ENCODE results near the gene PLCG2.
"Not testable (repeated sequence)": the region's sequence is repeated elsewhere in the genome, so short reads cannot be mapped to it uniquely, and the experiment has no call there.

The PLCG2 gene

DNA sequence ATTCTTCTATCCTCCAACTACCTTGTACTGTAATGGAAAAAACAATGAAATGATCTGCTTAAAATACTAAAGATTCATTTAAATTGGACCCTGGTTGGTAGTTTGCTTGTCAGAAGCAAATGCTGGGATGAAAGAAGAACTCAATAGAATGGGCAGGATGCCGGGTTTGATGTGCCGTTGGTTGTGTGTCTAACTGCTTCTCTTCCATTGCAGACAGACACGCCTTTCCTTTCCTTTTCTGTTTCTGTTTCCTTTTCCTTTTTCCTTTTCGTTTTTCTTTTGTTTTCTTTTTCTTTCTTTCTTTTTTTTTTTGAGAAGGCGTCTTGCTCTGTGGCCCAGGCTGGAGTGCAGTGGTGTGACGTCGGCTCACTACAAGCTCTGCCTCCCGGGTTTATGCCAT is 64.6 kb downstream of the PLCG2 start:
- no peak for DNase-seq (ENCODE audit: low spot score)

DNA sequence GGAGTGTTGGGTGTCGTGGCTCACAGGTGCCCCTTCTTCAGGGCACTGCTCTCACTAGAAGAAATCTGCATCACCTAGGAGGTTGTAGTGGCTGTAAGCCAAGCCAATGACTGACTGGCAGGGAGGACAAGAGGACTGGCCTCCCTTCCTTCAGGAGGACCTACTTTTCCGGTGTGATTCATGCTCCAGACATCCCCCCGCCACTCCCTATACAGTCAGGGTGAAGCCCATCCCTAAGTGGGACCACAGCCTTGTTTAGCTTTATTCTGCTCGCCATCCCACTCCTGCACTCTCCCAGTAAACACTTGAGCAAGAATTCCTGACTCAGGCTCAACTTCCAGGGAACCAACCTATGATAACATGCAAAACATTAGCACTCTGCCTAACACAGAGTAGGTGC is 67.0 kb downstream of the PLCG2 start:
- DNase-seq (ENCODE audit: low spot score) = no peak

DNA sequence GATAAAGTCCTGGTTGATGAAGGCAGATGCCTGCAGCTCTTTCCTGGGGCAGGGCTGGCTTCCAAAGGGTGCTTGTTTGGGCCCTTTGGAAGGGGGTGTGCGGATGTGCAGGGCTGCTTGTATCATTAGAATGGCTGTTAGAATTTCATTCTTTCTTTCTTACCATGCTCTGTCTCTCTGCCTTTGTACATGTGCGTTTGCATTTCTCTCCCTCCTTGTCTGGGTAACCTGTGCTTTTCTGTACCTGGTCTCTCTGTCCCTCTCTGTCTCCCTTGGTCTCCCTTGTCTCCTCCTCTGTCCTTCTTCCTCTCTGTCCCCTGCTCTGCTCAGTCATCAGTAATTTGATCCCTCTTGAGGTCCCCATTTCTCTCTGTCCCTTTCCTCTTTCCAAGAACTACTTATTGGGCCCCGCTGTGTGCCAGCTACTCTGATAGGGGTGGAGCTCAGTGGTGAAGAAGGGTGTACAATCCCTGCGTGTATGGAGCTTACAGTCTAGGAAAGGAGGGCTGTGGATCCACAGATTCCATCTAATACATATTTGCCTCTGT is 69.3 kb downstream of the PLCG2 start:
- DNase-seq (ENCODE audit: low spot score) = no peak

DNA sequence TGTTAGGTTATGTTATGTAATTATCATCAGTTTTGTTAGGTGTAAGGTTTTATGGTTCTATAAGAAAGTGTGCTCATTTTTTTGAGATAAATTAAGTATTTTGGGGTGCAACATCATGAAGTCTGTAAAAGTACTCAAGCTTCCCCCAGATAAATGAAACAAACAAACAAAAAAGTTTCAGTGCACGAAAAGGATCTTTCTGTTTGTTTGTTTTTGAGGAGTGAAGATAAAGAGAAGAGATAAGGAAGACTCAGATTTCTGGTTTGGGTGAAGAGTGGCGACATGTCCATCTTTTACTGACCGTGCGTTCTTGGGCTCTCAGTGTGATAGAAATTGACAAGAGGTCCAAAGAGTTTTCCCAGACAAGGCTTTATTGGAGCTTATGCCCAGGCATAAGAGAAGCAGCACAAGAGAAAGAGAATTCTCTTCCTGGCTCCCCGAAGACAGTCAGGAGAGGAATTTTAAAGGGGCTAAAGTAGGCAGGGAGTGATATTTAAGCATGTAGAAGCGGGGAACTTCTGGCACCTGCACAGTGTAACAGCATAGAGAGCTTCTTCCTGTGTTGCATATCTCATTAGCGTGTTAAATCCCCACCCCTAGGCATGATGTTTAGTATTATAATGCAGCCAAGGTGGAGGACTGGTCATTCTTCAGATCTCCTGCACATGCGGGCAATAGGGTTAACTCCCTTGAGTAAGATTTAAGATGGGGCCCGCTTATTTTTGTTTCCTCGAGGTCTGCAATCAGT is 71.3 kb downstream of the PLCG2 start:
- no peak for DNase-seq (ENCODE audit: low spot score)

DNA sequence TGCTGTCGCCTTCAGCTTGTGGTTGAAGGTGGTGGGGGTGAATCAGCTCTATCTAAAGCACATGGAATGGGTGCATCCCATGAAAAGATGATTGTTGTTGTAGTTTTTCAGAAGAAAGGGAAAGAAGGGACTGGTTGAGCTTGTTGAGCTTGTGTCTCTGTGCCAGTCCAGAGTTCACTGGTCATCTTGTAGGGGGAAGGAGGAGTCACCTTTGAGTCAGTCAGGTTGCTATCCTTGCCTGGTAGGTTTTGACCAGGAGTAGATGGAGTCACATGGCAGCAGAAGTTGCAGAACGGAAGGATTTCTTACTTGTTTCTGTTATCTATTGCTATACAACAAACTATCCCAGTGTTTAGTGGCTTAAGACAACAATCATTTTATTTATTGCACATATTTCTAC is 73.3 kb downstream of the PLCG2 start:
- DNase-seq (ENCODE audit: low spot score) = no peak

DNA sequence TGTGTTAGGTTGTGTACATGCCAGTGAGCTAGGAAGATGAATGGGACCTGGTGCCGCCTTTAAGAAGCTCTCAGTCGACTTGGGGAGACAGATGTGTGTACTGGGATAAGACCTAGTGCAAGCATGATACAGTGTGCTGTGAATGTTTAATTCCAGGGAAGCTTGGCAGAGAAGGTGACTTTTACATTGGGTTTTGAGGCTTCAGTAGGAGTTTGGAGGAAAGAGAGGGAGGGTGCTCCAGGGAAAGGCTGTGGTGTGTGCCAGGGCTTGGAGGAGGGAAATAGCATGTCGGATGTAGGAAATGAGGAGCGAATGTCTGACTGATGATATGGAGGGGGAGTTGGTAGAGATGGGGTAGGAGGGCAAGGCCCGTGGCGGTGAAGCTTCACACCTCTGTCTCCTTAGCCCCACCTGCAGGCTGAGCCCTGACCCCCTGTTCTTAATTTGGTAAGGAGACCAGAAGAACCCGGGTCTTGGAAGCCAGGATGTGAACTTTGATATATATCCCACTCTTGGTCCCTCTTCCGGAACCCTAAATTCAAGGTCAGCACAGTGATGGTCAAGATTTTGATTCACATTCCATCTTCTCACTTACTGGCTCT is 76.6 kb downstream of the PLCG2 start:
- no peak for DNase-seq (ENCODE audit: low spot score)

DNA sequence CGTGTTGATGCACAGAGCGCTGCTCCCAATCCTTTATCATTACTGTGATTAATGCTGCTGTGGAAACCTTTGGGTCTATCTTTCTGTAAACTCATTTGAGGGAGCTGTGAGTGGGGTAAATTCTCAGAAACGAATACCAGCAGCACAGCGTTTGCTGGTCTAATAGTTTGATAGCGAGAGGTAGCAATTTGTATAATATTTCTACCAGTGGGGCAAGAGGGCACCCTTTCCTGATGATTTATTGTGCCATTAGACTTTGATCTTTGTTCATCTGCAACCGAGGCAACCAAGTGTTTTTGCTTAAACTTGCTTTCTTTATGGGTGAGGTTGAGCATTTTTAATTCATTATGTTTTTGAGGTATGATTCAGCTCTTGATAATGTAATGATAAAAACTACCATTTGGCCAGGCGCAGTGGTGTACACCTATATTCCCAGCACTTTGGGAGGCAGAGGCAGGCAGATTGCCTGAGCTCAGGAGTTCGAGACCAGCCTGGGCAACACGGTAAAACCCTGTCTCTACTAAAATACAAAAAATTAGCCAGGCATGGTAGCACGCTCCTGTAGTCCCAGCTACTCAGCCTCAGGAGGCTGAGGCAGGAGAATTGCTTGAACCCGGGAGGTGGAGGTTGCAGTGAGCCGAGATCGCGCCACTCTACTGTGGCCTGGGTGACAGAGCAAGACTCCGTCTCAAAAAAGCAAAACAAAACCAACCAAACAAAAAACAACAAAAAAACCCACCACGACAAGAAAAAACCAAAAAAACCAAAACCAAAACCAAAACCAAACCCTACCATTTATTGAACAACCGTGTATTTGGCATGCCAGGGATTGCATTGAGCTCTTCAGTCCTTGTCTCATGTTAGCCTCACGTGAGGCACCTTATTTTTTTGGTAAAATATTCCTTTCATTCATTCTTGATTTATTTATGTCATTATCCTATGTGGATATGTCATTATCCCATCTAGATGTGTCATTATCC is 81.5 kb downstream of the PLCG2 start:
- DNase-seq (ENCODE audit: low spot score) = no peak

DNA sequence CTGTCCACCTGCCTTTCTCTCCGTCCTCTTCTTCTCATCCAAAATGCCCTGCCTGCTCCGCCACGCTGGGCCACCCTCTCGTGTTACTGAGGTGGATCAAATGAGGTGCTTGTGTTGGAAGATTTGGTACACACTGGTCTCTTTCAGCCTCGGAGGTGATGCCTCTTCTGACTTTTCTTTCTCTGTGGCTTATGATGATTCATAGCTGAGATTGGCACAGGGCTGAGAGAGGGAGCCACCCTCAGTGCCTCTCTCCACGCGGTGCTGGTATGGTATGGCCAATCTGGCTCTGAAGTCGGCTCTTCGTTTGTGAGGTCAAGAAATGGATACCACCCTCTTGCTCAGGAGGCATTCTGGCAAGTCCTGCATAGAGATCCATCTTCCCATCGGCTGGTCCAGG is 82.4 kb downstream of the PLCG2 start:
- no peak for DNase-seq (ENCODE audit: low spot score)

DNA sequence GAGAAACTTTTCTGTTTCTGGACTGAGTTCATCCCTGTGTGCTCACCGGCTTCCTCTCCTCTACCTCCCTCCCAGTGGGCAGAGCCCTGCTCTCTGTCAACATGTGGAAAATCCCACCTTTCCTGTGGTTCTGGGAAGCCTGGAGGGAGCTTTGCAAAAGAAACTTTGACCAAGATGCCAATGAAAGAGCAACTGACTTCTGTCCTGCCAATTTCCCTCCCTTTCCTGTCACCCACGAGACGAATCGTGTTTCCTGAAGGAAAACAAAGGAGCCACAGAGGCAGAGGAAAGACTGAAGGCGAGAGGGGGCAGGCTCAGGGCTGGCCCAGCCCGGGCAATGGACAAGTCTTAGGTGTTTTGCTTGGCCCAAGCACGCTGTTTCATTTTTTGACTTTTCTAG is 82.8 kb downstream of the PLCG2 start:
- no peak for DNase-seq (ENCODE audit: low spot score)

DNA sequence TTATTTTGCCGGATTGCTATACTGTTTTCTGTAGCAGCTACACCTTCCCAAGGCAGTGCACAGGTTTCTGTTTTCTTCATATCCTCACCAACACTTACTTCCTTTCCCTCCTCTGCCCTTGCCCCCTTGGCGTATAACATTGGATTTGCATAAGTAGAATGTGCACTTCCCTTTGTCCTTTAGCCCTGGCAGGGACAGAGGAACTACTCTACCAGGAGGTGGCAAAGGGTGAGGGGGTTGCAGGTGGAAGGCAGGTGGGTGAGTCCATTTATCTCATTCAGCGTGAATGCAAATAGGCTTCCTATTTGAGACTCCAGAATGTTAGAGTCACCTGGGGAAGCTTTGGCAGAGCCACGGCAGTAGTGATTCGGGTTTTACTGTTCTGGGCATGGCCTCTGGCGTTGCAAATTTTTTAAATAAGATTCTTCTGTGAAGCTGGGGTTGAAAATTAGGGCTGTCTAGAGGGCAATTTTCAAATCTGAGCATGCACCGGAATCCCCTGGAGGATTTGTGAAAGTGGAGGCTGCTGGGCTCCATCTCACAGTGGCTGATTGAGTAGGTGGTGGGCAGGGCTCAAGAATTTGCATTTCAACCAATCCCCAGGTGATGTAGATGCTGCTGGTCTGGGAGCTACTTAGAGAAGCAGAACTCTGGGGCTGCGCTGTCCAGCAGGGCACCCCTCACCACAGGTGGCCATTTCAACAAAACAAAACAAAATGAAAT is 84.7 kb downstream of the PLCG2 start:
- no peak for DNase-seq (ENCODE audit: low spot score)

DNA sequence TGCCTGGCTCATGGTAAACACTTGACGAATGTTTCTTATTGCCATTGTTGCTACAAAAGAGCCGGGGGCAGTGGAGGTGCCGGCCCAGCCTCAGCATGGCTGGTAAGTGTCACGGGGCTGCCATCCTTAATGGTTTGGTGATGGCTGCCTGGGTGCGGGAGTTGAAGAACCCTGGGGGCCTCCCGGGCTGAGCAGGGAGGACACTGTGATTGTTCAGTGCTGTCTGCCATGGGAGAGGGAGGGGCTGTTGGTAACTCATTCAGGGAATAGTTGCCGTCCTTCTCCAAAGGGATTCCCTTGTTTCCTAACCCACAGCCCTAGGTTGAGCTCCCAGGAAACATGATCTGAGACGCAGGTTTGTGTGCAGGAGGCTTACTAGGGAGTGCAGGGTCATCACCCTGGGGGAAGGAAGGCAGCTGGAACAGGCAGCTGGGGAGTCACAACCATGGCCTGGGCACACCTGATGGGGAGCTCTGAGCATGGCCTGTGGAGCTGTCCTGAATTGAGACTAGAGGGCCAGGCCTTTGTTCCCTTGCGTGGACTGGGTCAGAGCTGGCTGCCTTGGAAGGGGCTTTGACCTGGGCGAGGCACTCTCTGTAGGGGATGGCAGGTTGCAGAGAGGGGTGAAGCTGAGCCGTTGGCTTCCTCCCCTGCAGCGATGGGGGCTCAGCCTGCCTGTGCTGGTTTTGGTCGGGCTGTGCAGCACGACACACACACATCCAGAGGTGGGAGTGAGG is 85.7 kb downstream of the PLCG2 start:
- no peak for DNase-seq (ENCODE audit: low spot score)

DNA sequence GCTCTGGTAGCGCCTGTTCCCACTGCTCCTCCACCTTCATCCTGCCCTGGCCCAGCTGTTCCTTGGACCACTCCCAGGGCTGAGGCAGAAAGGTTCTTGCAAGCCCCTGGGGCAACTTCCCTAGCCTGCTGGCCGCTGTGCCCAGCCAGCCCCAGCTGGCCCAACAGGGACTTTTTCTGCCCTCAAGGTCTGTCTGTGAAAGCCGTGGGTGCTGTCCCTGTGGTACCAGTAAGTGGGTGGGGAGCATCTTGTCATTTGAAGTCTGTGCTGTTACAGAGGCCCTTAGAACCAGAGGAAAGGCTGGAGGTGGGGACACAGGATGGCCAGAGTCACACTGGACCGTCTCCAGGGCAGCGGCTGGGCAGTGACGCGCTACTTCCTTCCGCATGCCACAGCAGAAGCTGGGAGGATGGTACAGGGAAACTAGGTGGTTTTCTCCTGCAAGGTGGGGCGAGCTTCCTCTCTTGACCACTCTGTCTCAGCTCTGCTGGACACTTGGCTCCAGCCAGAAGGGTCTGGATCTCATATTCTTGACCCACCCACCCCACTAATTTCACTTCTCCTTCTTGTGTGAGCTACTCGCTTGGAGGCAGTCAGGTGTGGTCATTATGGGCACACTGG is 87.8 kb downstream of the PLCG2 start:
- no peak for DNase-seq (ENCODE audit: low spot score)

DNA sequence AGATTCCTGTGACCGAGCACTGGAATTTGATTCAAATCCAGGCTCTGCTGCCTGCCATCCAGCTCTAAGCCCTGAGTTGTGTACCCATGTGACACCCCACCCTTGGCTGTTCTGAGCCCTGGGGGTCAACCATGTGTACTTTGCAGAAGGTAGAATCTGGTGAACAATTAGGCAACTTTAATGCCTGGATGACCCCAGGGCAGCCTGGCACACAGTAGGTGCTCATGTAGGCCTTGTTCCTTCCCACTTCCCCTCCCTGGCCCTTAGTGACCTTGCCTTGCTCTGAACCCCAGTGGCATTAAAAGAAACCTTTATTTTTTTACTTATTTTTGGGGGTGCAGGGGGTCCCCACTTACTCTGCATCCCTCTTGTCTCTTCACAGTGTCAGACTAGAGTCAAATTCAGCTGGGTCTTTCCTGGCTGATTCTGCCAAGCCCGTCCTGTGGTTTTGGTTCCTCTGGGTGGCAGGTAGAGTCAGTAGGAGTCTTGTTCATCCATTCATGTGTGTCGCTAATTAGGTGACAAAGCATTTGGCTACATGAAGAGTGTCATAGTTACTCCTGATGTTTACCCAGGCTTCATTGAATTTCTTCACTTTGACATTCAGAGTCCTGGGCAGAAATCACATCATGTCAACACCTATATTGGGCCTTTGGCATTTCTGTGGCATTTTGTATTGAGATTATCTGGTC is 89.1 kb downstream of the PLCG2 start:
- DNase-seq (ENCODE audit: low spot score) = no peak

DNA sequence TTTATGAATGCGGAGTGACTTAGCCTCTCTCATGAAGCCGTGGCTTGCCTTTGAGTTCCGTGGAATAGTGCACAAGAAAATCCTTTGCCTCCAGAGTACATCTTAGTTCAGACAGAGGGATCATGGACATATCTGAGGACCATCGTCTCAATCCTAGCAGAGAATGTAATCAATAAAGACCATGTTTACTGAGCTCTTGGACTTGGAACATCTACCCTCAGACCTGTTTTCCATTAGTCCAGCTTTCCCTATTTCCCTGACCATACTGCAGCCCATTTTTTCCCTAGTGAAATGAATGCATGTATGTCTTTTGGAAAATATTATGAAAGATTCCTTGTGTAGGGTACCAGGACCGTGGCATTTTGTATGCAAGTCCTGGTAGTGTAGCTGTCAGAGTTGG is 90.2 kb downstream of the PLCG2 start:
- DNase-seq (ENCODE audit: low spot score) = no peak

DNA sequence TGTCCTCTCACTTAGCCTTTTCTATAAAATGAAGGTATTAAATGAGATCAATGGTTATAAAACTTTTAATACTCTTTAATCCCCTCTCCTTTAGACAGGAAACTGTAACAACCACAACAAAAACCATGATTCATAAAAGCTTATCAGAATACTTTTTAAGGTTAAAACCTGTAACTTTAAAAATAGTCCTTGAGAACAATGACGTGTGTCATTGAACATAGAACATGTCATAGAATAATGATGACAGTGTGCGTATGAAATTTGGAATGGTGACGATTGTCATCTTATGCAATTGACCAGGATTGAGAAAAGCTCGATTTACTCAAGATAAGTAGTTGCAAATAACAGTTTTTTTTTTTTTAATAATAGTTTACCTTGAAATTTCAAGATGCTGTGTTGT is 94.1 kb downstream of the PLCG2 start:
- DNase-seq (ENCODE audit: low spot score) = no peak

DNA sequence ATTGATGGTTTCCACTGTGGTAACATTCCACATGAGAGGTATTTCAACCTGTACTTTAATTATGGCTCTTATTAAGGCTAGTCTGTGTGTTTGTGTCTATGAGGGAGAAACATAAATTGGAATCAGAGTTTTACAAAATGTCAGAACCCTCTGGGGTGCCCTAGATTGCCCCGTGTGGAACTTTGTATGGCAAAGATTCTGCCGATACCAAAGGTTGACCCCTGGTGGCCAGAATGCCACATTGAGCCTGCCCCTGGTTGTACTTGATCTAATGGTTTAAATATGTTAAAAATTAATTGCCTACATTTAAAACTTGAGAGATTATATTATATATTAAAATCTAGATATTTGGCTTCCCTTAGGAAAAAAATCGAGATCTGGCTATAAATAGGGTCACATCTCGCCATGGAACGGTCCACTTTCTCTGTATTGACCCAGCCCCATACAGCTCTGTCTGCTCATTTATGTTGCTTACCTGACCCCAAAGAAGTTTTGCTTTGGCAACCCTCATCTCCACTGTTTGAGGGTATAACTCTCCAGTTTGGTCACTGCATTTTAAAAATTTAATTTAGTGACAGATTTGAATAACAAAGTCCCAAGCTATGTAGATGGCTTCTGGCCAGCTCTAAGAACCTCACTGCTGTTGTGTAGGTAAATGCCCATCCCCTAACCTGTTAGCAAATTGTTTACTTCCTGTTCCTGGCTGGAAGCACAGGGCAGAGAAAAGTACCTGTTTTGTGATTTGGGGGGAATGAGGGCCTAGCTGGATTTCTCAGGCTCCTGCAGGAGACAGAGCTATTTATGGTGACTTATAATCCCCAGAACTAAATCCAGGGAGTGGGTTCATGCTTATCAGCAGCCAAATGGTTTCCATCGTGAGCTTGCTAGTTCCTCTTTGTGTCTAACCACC is 95.0 kb downstream of the PLCG2 start:
- DNase-seq (ENCODE audit: low spot score) = peak; percentile 20

DNA sequence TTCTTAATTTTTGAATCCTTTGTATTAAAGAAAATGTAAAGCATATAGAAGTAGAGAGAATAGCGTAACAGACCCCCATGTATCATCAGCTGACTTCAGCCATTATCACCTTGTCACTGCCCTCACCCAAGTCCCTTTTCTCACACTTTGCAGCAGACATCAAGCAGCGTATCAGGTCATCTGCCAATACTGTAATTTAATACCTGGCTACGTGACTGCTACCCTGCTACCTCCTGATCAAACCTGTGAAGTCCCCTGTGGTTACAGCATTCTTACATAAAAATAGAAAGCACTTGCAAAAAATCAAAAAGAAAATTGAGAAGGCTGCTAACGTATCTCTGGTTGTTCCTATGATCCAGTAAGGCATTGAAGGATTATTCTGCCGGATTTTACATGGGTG is 96.4 kb downstream of the PLCG2 start:
- no peak for DNase-seq (ENCODE audit: low spot score)

DNA sequence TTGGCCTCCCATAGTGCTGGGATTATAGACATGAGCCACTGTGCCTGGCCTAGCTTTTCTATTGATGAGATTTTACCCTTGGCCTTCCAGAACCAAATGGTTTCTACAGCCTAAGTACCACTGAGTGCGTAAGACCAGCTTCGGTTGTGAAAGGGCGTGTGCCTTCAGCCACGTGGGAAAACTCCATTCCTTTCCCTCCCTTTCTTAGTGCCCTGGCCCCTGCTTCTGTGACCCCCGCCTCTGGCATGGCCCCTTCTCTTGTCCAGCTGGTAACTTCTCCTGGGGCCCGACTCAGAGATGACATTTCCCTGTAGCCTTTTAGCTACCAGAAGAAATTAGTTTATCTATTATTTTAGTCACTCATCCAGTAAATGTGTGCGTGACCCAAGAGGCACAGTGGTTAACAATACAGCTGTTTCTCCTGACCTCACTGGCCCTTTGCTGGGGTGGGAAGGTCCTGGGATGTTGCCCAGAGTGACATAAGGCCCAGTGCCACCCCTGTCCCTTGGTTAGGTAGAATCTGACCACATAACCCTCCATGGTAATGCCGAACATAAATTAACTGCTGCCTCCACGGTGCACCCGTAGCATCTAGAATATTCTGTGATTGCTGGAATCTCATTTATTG is 97.3 kb downstream of the PLCG2 start:
- DNase-seq (ENCODE audit: low spot score) = no peak

DNA sequence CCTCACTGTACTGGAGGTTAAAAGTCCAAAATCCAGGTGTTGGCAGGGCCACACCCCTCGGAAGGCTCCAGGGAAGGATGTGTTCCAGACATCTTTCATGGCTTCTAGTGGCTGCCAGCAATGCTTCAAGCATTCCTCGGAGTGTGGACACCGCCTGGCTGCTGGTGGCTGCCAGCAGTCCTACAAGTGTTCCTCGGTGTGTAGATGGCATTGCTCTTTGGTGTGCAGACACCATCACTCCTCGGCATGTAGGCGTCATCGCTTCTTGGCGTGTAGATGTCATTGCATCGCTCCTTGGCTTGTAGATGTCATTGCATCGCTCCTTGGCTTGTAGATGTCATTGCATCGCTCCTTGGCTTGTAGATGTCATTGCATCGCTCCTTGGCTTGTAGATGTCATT is 98.4 kb downstream of the PLCG2 start:
- DNase-seq (ENCODE audit: low spot score) = not testable (repeated sequence)
